Neural progenitor cell (in vitro differentiated cells): Measurements from ENCODE around the gene SYNRG. TPM values are rescaled to one million over a fixed set of nuclear protein-coding genes. Genes with fewer than 3 reads are reported as not detected.

Source experiments
- DNase-seq: peaks from one replicate; pipeline ENCODE4 v3.0.0-alpha.2; 2016; ENCODE audit warnings: low spot score
- H2AFZ ChIP-seq: fragments of 200-600 bp; sonication (generic); replicated peaks from 2 replicates; pipeline ENCODE4 v1.6.1; 2016; ENCODE audit warnings: antibody characterized with exemption
- H3F3A ChIP-seq: fragments of 200-600 bp; sonication (generic); 2 replicates; pipeline ENCODE4 v1.6.1; 2016; ENCODE audit warnings: antibody characterized with exemption, low read depth
- H3K27ac ChIP-seq: fragments of 200-600 bp; sonication (generic); 2 replicates; pipeline ENCODE4 v1.5.1; 2016; ENCODE audit warnings: mild to moderate bottlenecking
- H3K27me3 ChIP-seq: fragments of 200-600 bp; sonication (generic); 2 replicates; pipeline ENCODE4 v1.6.1; 2016; ENCODE audit warnings: mild to moderate bottlenecking, moderate library complexity
- H3K36me3 ChIP-seq: fragments of 200-600 bp; sonication (generic); 2 replicates; pipeline ENCODE4 v1.5.1; 2016
- H3K4me1 ChIP-seq: fragments of 200-600 bp; sonication (generic); 2 replicates; pipeline ENCODE4 v1.6.1; 2016; ENCODE audit warnings: mixed run types
- H3K4me2 ChIP-seq: fragments of 200-600 bp; sonication (generic); 2 replicates; pipeline ENCODE4 v1.6.1; 2016
- H3K4me3 ChIP-seq: fragments of 200-600 bp; sonication (generic); 2 replicates; pipeline ENCODE4 v1.5.1; 2016
- H3K79me2 ChIP-seq: fragments of 200-600 bp; sonication (generic); 2 replicates; pipeline ENCODE4 v1.6.1; 2016; ENCODE audit warnings: low read depth
- H3K9ac ChIP-seq: fragments of 200-600 bp; sonication (generic); 2 replicates; pipeline ENCODE4 v1.6.1; 2016
- H3K9me3 ChIP-seq: fragments of 200-600 bp; sonication (generic); 2 replicates; pipeline ENCODE4 v1.5.1; 2016; ENCODE audit warnings: low read depth
- H4K20me1 ChIP-seq: fragments of 200-600 bp; sonication (generic); 2 replicates; pipeline ENCODE4 v1.6.1; 2016; ENCODE audit warnings: low read depth
- H3K27ac Mint-ChIP-seq: 3 replicates; pipeline ENCODE4 v1.8.0; 2021; ENCODE audit warnings: mixed read lengths
- H3K27me3 Mint-ChIP-seq: 2 replicates; pipeline ENCODE4 v1.8.0; 2022; ENCODE audit warnings: low read depth, mild to moderate bottlenecking, inconsistent platforms, moderate library complexity, mixed read lengths; ENCODE audit not compliant: insufficient read depth
- H3K36me3 Mint-ChIP-seq: 3 replicates; pipeline ENCODE4 v1.8.0; 2021; ENCODE audit warnings: mixed read lengths
- H3K4me1 Mint-ChIP-seq: 3 replicates; pipeline ENCODE4 v1.8.0; 2021; ENCODE audit warnings: mixed read lengths
- H3K4me3 Mint-ChIP-seq: 3 replicates; pipeline ENCODE4 v1.8.0; 2021; ENCODE audit warnings: mild to moderate bottlenecking, moderate library complexity, mixed read lengths
- H3K9me3 Mint-ChIP-seq: 3 replicates; pipeline ENCODE4 v1.8.0; 2020; ENCODE audit warnings: mixed read lengths
- CTCF ChIP-seq: fragments of 200-600 bp; sonication (generic); IDR thresholded peaks from 2 replicates; pipeline ENCODE4 v1.5.1; 2017; ENCODE audit warnings: antibody characterized with exemption, mild to moderate bottlenecking
- EZH2 ChIP-seq: fragments of 200-600 bp; sonication (generic); IDR thresholded peaks from 2 replicates; pipeline ENCODE4 v1.6.1; 2017; ENCODE audit warnings: antibody characterized with exemption, mild to moderate bottlenecking, moderate library complexity
- EZH2phosphoT487 ChIP-seq: fragments of 200-600 bp; sonication (generic); IDR thresholded peaks from 2 replicates; pipeline ENCODE4 v1.6.1; 2017; ENCODE audit warnings: antibody characterized with exemption
- total RNA-seq: library from RNA; depleted of rRNA; stranded (reverse); fragments of >200 nt; gene quantifications from 2 replicates; pipeline ENCODE4 v1.2.3, GENCODE V29; 2015; ENCODE audit warnings: low replicate concordance

The SYNRG gene
- total RNA-seq, 1 donor from 2014 or later = 22.4 TPM

GRCh38 chr17:37503148-37503547 is 106.1 kb downstream of the SYNRG start:
- H3K27ac ChIP-seq = no peak overlapping the region
- no peak for TF ChIP-seq EZH2
- no peak for TF ChIP-seq CTCF
- TF ChIP-seq EZH2phosphoT487 = no peak
- peaks cover 12% of the 10 kb centered on the region for H3K4me1 Mint-ChIP-seq
- H3K36me3 Mint-ChIP-seq = peaks cover 4% of the 10 kb centered on the region
- H3K79me2 ChIP-seq = peaks cover 49% of the 10 kb centered on the region
- no peaks in the 10 kb centered on the region for H3K9me3 Mint-ChIP-seq
- H3K4me2 ChIP-seq = no peak overlapping the region
- DNase-seq = no peak
- no peaks in the 10 kb centered on the region for H3K27me3 ChIP-seq
- no peak overlapping the region for H3K4me3 ChIP-seq
- peaks cover 5% of the 10 kb centered on the region for H4K20me1 ChIP-seq
- H3F3A ChIP-seq = peaks cover 7% of the 10 kb centered on the region
- peaks cover 4% of the 10 kb centered on the region for H3K4me1 ChIP-seq
- no peak overlapping the region for H3K9ac ChIP-seq
- no peak overlapping the region for H3K4me3 Mint-ChIP-seq
- no peaks in the 10 kb centered on the region for H3K36me3 ChIP-seq
- no peak overlapping the region for H3K27ac Mint-ChIP-seq
- H2AFZ ChIP-seq = no peak overlapping the region
- peaks cover 3% of the 10 kb centered on the region for H3K27me3 Mint-ChIP-seq
- H3K9me3 ChIP-seq = no peaks in the 10 kb centered on the region

GRCh38 chr17:37502009-37502936 is 106.9 kb downstream of the SYNRG start:
- no peak overlapping the region for H2AFZ ChIP-seq
- H3K4me2 ChIP-seq = no peak overlapping the region
- H3K36me3 Mint-ChIP-seq = peaks cover 6% of the 10 kb centered on the region
- no peaks in the 10 kb centered on the region for H3K27me3 ChIP-seq
- no peaks in the 10 kb centered on the region for H3K36me3 ChIP-seq
- peaks cover 2% of the 10 kb centered on the region for H3K9me3 Mint-ChIP-seq
- H3K79me2 ChIP-seq = peaks cover 49% of the 10 kb centered on the region
- peaks cover 12% of the 10 kb centered on the region for H3K4me1 Mint-ChIP-seq
- H3K9ac ChIP-seq = no peak overlapping the region
- H3K9me3 ChIP-seq = no peaks in the 10 kb centered on the region
- H3K4me1 ChIP-seq = peaks cover 4% of the 10 kb centered on the region
- H4K20me1 ChIP-seq = peaks cover 2% of the 10 kb centered on the region
- no peak overlapping the region for H3K4me3 Mint-ChIP-seq
- TF ChIP-seq EZH2phosphoT487 = no peak
- no peak for TF ChIP-seq CTCF
- TF ChIP-seq EZH2 = no peak
- H3K27me3 Mint-ChIP-seq = peaks cover 3% of the 10 kb centered on the region
- peaks cover 7% of the 10 kb centered on the region for H3F3A ChIP-seq
- DNase-seq = no peak
- no peak overlapping the region for H3K27ac ChIP-seq
- no peak overlapping the region for H3K4me3 ChIP-seq
- peak overlapping the region; percentile 13 for H3K27ac Mint-ChIP-seq

- Histone ChIP-seq H4K20me1 (no peaks in the 10 kb centered on the region), H3K4me3 (no peak overlapping the region), H3K79me2 (peaks cover 62% of the 10 kb centered on the region), H3K4me2 (no peak overlapping the region), H3K9ac (no peak overlapping the region), H3K9me3 (no peaks in the 10 kb centered on the region), H3F3A (no peaks in the 10 kb centered on the region), H3K27ac (no peak overlapping the region), H3K36me3 (no peaks in the 10 kb centered on the region), H2AFZ (no peak overlapping the region), H3K4me1 (peaks cover under 1% of the 10 kb centered on the region), H3K27me3 (no peaks in the 10 kb centered on the region)
- Mint-ChIP-seq H3K27me3 (peaks cover 3% of the 10 kb centered on the region), H3K4me1 (peaks cover under 1% of the 10 kb centered on the region), H3K9me3 (peaks cover 2% of the 10 kb centered on the region), H3K36me3 (peaks cover 6% of the 10 kb centered on the region), H3K4me3 (no peak overlapping the region), H3K27ac (no peak overlapping the region)
- DNase-seq = no peak
- no peak for TF ChIP-seq EZH2phosphoT487
- no peak for TF ChIP-seq CTCF
- no peak for TF ChIP-seq EZH2
These were observed 108.8 kb downstream of the SYNRG start for GRCh38 chr17:37500378-37500777.
